Activated T-helper 1 cell treated with anti-CD3 and anti-CD28 coated beads, Interleukin-2, amount 50 U/mL, for 16 hours (primary cell): ENCODE data around the gene LDHB.
"Not testable (repeated sequence)": the region's sequence is repeated elsewhere in the genome, so short reads cannot be mapped to it uniquely, and the experiment has no call there.

Experiments
- DNase-seq, 2 donors: peaks; one replicate each; pipeline ENCODE4 v3.0.0-alpha.2; 2020; ENCODE audit warnings: low read depth in 1 of 2, low spot score in 1 of 2

The LDHB gene

GRCh38 chr12:21614506-21614905, 43.1 kb downstream of the LDHB start:
- no peak for DNase-seq

- DNase-seq, result no peak
Measured at GRCh38 chr12:21613931-21614330, 43.7 kb downstream of the LDHB start.

- no peak for DNase-seq
Measured at GRCh38 chr12:21608196-21608595, 49.4 kb downstream of the LDHB start.

GRCh38 chr12:21607701-21608100, 49.9 kb downstream of the LDHB start:
- no peak for DNase-seq

- DNase-seq, result no peak
Measured at GRCh38 chr12:21606175-21606574, 51.5 kb downstream of the LDHB start.

- no peak for DNase-seq
Measured at GRCh38 chr12:21604245-21605101, 53.2 kb downstream of the LDHB start, which contains the start of gene GYS2. Gene GYS2, minus strand, starts transcription at chr12:21604847. Its CDS starts 255 bp downstream, at chr12:21604592.

- DNase-seq, result no peak
Measured at GRCh38 chr12:21602774-21603173, 54.9 kb downstream of the LDHB start.

- no peak for DNase-seq
Measured at GRCh38 chr12:21600196-21600595, 57.4 kb downstream of the LDHB start.

GRCh38 chr12:21599143-21599999, 58.3 kb downstream of the LDHB start:
- no peak for DNase-seq

- DNase-seq, result no peak
Measured at GRCh38 chr12:21598651-21599050, 59.0 kb downstream of the LDHB start.

GRCh38 chr12:21595356-21595755, 62.3 kb downstream of the LDHB start:
- DNase-seq, result not testable (repeated sequence)

GRCh38 chr12:21585485-21585884, 72.2 kb downstream of the LDHB start:
- DNase-seq, result no peak
